ENCODE results near the gene NCOA6. TPM values are rescaled to one million over a fixed set of nuclear protein-coding genes. Genes with fewer than 3 reads are reported as not detected.

NCOA6 gene
- 39.2 TPM for total RNA-seq

GRCh38 chr20:34825530-34826362, at the start of gene NCOA6:
Gene NCOA6 (minus strand): TSS chr20:34825651. CDS start chr20:34782355, 43,296 bp downstream.

GRCh38 chr20:34872622-34873224, 47.3 kb upstream of the NCOA6 start, which contains the start of gene GGT7:
Gene GGT7 (minus strand): TSS chr20:34872856. CDS start chr20:34872815, 41 bp downstream.

DNA sequence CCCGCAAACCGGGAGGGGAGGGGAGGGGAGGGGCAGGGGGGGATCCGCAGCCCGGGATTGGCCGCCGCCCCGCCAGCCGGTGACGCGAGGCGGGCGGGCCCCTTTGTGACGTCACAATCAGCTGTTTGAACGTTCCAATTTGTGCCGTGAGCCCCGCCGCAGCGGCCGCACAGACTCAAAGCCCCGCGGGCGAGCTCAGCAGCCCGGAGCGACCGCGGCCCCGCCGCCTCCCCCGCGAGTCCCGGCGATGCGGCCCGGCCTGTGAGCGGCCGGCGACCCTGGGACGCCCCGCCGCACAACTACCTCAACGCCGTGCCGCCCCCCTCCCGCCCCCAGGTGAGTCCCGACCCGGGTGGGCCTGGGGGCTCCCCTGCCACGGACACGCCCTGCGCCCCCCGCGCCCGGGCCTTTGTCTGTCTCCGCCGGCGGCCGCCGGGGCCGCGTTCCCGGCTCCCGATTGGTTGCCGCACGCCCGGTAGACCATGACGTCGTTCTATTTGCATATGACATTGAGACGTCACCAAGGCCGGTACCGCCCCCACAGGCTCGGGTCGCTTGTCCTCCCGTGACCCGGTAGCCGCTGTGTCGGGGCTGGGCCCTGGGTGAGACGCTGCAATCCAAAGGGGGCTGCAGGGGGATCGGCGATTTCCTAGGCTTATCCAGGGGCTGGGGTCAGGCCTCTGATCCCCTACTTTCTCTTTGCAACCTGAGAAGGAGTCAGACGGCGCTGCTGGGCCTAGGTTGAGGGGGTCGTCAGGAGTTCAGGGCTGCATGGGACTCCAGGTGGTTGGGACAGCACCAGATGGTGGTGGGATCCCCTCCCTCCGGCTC, 121.1 kb downstream of the NCOA6 start, which contains the start of gene TP53INP2:
Gene TP53INP2, plus strand, starts transcription at position 168 of the 831 bp plus-strand sequence. CDS start 4,396 bp downstream, outside the sequence.

GRCh38 chr20:34676642-34677373, 148.6 kb downstream of the NCOA6 start, which contains the start of gene PIGU:
Gene PIGU (minus strand): TSS chr20:34677092. CDS start chr20:34677085, 7 bp downstream.

Small RNA genes lying within 50 kb of the gene (small RNA-seq; reads per million reads assigned to genes)
- not detected for gene AL118520.1

Other genes starting within 250 kb of the NCOA6 start
- gene PIGU, start 148.6 kb downstream of the NCOA6 start, total RNA-seq = 22.8 TPM
- 8.5 TPM for gene TP53INP2, start 121.3 kb downstream of the NCOA6 start, total RNA-seq
- gene GGT7, start 47.2 kb upstream of the NCOA6 start, total RNA-seq = 22.6 TPM
- 16.4 TPM for gene ACSS2, start 51.0 kb upstream of the NCOA6 start, total RNA-seq
- 35.3 TPM for gene GSS, start 130.2 kb upstream of the NCOA6 start, total RNA-seq
- gene MYH7B, start 130.2 kb upstream of the NCOA6 start, total RNA-seq = 0.46 TPM

All from diencephalon (tissue), 1 donor.